Osteoblast (primary cell): ENCODE results near the gene SPDYE3. TPM values are rescaled to one million over a fixed set of nuclear protein-coding genes. Genes with fewer than 3 reads are reported as not detected.
"Not testable (repeated sequence)": the region's sequence is repeated elsewhere in the genome, so short reads cannot be mapped to it uniquely, and the experiment has no call there.

Experiments used
- DNase-seq: peaks from one replicate; pipeline ENCODE4 v3.0.0; 2011; ENCODE audit warnings: low spot score, mixed read lengths; ENCODE audit not compliant: insufficient read length; ENCODE audit errors: missing footprints
- H2AFZ ChIP-seq: 2 replicates; pipeline ENCODE4 v1.6.0; 2011; ENCODE audit warnings: mild to moderate bottlenecking, low read length
- H3K27ac ChIP-seq: 2 replicates; pipeline ENCODE4 v1.5.1; 2011; ENCODE audit warnings: mild to moderate bottlenecking, low read depth, low read length, moderate library complexity
- H3K27me3 ChIP-seq: 2 replicates; pipeline ENCODE4 v1.6.0; 2012; ENCODE audit warnings: mild to moderate bottlenecking, control low read depth, inconsistent platforms, low read length, moderate library complexity; ENCODE audit not compliant: insufficient read depth
- H3K36me3 ChIP-seq: 2 replicates; pipeline ENCODE4 v1.5.1; 2011; ENCODE audit warnings: mild to moderate bottlenecking, low read length, control low read depth, moderate library complexity; ENCODE audit not compliant: insufficient read depth
- H3K4me1 ChIP-seq: 2 replicates; pipeline ENCODE4 v1.5.1; 2011; ENCODE audit warnings: mild to moderate bottlenecking, low read length, control low read depth, moderate library complexity; ENCODE audit not compliant: insufficient read depth
- H3K4me2 ChIP-seq: 2 replicates; pipeline ENCODE4 v1.6.0; 2011; ENCODE audit warnings: mild to moderate bottlenecking, low read length; ENCODE audit not compliant: insufficient read depth
- H3K4me3 ChIP-seq: fragments of 200-600 bp; sonication (generic); 3 replicates; pipeline ENCODE4 v1.5.1; 2012; ENCODE audit warnings: mild to moderate bottlenecking, low read length, inconsistent platforms; ENCODE audit not compliant: insufficient read depth
- H3K79me2 ChIP-seq: 2 replicates; pipeline ENCODE4 v1.6.0; 2012; ENCODE audit warnings: mild to moderate bottlenecking, low read length, control low read depth, inconsistent platforms; ENCODE audit not compliant: insufficient read depth
- H3K9me3 ChIP-seq: 2 replicates; pipeline ENCODE4 v1.5.1; 2011; ENCODE audit warnings: low read depth, low read length, control low read depth
- H4K20me1 ChIP-seq: 2 replicates; pipeline ENCODE4 v1.6.0; 2012; ENCODE audit warnings: mild to moderate bottlenecking, low read length, control low read depth; ENCODE audit not compliant: insufficient read depth
- CTCF ChIP-seq: IDR thresholded peaks from 2 replicates; pipeline ENCODE4 v1.5.1; 2011; ENCODE audit warnings: mild to moderate bottlenecking, low read depth, low read length, moderate library complexity; ENCODE audit errors: extremely low read depth
- total RNA-seq: library from RNA; depleted of rRNA; stranded (reverse); fragments of >200 nt; gene quantifications from 2 replicates; pipeline ENCODE4 v1.2.3, GENCODE V29; 2012

The SPDYE3 gene
- total RNA-seq, 1 donor = under 0.01 TPM

GRCh38 chr7:100266576-100267354 lies 40.7 kb upstream of the SPDYE3 start:
- H3K9me3 ChIP-seq = no peaks in the 10 kb centered on the region
- no peaks in the 10 kb centered on the region for H3K36me3 ChIP-seq
- H3K27me3 ChIP-seq = no peaks in the 10 kb centered on the region
- H3K79me2 ChIP-seq = peaks cover 15% of the 10 kb centered on the region
- H4K20me1 ChIP-seq = peaks cover 22% of the 10 kb centered on the region
- H2AFZ ChIP-seq = no peak overlapping the region
- H3K27ac ChIP-seq = no peak overlapping the region
- peaks cover 6% of the 10 kb centered on the region for H3K4me1 ChIP-seq
- peak; percentile 13 for DNase-seq
- H3K4me3 ChIP-seq = no peak overlapping the region
- no peak overlapping the region for H3K4me2 ChIP-seq
- no peak for TF ChIP-seq CTCF

- Histone ChIP-seq H3K79me2 (peaks cover 15% of the 10 kb centered on the region), H3K4me3 (no peak overlapping the region), H3K27me3 (no peaks in the 10 kb centered on the region), H3K36me3 (no peaks in the 10 kb centered on the region), H3K4me1 (peaks cover 6% of the 10 kb centered on the region), H2AFZ (no peak overlapping the region), H3K4me2 (no peak overlapping the region), H4K20me1 (peaks cover 22% of the 10 kb centered on the region), H3K27ac (no peak overlapping the region), H3K9me3 (no peaks in the 10 kb centered on the region)
- DNase-seq = no peak
- no peak for TF ChIP-seq CTCF
These were observed 39.9 kb upstream of the SPDYE3 start for GRCh38 chr7:100267648-100268047.

GRCh38 chr7:100268882-100269281 lies 38.6 kb upstream of the SPDYE3 start:
- not testable (repeated sequence) for H3K27ac ChIP-seq, H3K4me1 ChIP-seq, H3K9me3 ChIP-seq, H3K4me3 ChIP-seq, H3K27me3 ChIP-seq, H3K4me2 ChIP-seq, H2AFZ ChIP-seq, H3K36me3 ChIP-seq, DNase-seq
- Histone ChIP-seq H4K20me1 (peaks cover 22% of the 10 kb centered on the region), H3K79me2 (peaks cover 15% of the 10 kb centered on the region)

- H3K27ac ChIP-seq, H3K9me3 ChIP-seq, H3K4me3 ChIP-seq, DNase-seq, H3K36me3 ChIP-seq, H3K4me2 ChIP-seq, H2AFZ ChIP-seq, H3K27me3 ChIP-seq, H3K4me1 ChIP-seq: not testable (repeated sequence)
- Histone ChIP-seq H4K20me1 (peaks cover 22% of the 10 kb centered on the region), H3K79me2 (peaks cover 15% of the 10 kb centered on the region)
These were observed 38.0 kb upstream of the SPDYE3 start for GRCh38 chr7:100269306-100270045.

- DNase-seq, H3K36me3 ChIP-seq, H3K4me1 ChIP-seq, H3K27me3 ChIP-seq, H2AFZ ChIP-seq, H3K27ac ChIP-seq, H3K9me3 ChIP-seq: not testable (repeated sequence)
- peaks cover 15% of the 10 kb centered on the region for H3K79me2 ChIP-seq
- H4K20me1 ChIP-seq = peaks cover 19% of the 10 kb centered on the region
- peak overlapping the region; percentile 72 for H3K4me2 ChIP-seq
- H3K4me3 ChIP-seq = peak overlapping the region; percentile 74
These were observed 37.2 kb upstream of the SPDYE3 start for GRCh38 chr7:100270046-100270918.

GRCh38 chr7:100270941-100271593 lies 36.4 kb upstream of the SPDYE3 start:
- peaks cover 19% of the 10 kb centered on the region for H4K20me1 ChIP-seq
- H2AFZ ChIP-seq, H3K9me3 ChIP-seq, H3K27me3 ChIP-seq, H3K4me1 ChIP-seq, H3K27ac ChIP-seq, H3K36me3 ChIP-seq: not testable (repeated sequence)
- H3K79me2 ChIP-seq = peaks cover 15% of the 10 kb centered on the region
- peak overlapping the region; percentile 72 for H3K4me2 ChIP-seq
- peak; percentile 50 for DNase-seq
- H3K4me3 ChIP-seq = peak overlapping the region; percentile 74
